Thymus (tissue), 11 donors: ENCODE results near the gene BST1. TPM values are rescaled to one million over a fixed set of nuclear protein-coding genes. Genes with fewer than 3 reads are reported as not detected.

Source experiments
- DNase-seq, 9 donors: peaks; one replicate each; pipeline ENCODE4 v3.0.0-alpha.2; 2013; ENCODE audit warnings: low spot score in 9 of 9, low read depth in 6 of 9, missing footprints in 1 of 9
- H3K27ac ChIP-seq, 2 donors: one replicate each; pipeline ENCODE4 v1.5.1; 2013; ENCODE audit warnings: control low read depth in 1 of 2, low read depth in 1 of 2, low read length in 1 of 2, mild to moderate bottlenecking in 1 of 2, moderate library complexity in 1 of 2
- H3K27me3 ChIP-seq, 2 donors: one replicate each; pipeline ENCODE4 v1.5.1; 2013; ENCODE audit warnings: low read length in 1 of 2; ENCODE audit not compliant: control insufficient read depth in 2 of 2, insufficient read depth in 1 of 2
- H3K36me3 ChIP-seq, 2 donors: one replicate each; pipeline ENCODE4 v1.5.1; 2013; ENCODE audit warnings: low read length in 1 of 2, mild to moderate bottlenecking in 1 of 2, moderate library complexity in 1 of 2; ENCODE audit not compliant: control insufficient read depth in 2 of 2, insufficient read depth in 2 of 2
- H3K4me1 ChIP-seq, 2 donors: one replicate each; pipeline ENCODE4 v1.5.1; 2013; ENCODE audit warnings: low read length in 2 of 2; ENCODE audit not compliant: control insufficient read depth in 2 of 2, insufficient read depth in 2 of 2
- H3K4me3 ChIP-seq, 2 donors: one replicate each; pipeline ENCODE4 v1.5.1; 2013; ENCODE audit warnings: low read length in 2 of 2, control low read depth in 1 of 2, mild to moderate bottlenecking in 1 of 2
- H3K9me3 ChIP-seq, 2 donors: one replicate each; pipeline ENCODE4 v1.5.1; 2013; ENCODE audit warnings: low read length in 1 of 2, mild to moderate bottlenecking in 1 of 2; ENCODE audit not compliant: control insufficient read depth in 2 of 2, insufficient read depth in 1 of 2
- WGBS: extraction: QIAGEN DNeasy Blood & Tissue Kit; methylation state at CpG from one replicate; pipeline ENCODE4 v1.1.7; 2013; 5-methylcytosine and 5-hydroxymethylcytosine counted together
- polyA plus RNA-seq: library from polyadenylated mRNA; stranded (reverse); fragments of 200-250 nt; gene quantifications from one replicate; pipeline ENCODE4 v1.2.3, GENCODE V29; 2013
- total RNA-seq: library from RNA; stranded (reverse); fragments of 120-200 nt; gene quantifications from one replicate; pipeline ENCODE4 v1.2.4, GENCODE V29; 2013
- donor health status: healthy.

BST1 gene
- total and polyA plus RNA-seq, 2 donors, result 2.9 to 4.1 TPM

DNA sequence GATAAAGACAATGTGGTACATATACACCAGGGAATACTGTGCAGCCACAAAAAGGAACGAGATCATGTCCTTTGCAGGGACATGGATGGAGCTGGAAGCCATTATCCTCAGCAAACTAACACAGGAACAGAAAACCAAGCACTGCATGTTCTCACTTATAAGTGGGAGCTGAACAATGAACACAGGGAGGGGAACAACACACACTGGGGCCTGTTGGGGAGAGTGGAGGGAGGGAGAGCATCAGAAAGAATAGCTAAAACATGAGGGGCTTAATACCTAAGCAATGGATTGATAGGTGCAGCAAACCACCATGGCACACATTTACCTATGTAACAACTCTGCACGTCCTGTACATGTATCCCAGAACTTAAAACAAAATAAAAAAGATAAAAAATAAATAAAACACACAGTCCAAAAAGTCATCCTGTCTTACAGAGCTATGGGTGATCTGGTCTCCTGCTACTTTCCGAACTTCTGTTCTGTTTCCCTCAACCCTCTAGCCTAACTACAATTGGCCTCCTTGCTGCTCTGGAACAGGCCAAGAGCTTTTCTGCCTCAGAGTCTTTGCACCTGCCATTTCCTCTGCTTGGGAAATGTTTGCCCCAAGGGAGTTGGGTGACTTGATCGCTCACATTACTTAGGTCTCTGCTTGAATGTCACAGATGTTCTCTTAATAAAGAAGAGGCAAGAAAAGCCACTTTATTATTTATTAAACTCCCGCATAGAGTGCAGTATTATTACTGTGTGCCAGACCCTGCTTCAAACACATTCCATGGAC, 74.2 kb downstream of the BST1 start:
- Histone ChIP-seq H3K4me1 (peaks cover 33 to 41% of the 10 kb centered on the region in 2 donors), H3K27me3 (no peaks in the 10 kb centered on the region)
- WGBS, result 79% methylated on average over 5 of the region's 5 CpGs

DNA sequence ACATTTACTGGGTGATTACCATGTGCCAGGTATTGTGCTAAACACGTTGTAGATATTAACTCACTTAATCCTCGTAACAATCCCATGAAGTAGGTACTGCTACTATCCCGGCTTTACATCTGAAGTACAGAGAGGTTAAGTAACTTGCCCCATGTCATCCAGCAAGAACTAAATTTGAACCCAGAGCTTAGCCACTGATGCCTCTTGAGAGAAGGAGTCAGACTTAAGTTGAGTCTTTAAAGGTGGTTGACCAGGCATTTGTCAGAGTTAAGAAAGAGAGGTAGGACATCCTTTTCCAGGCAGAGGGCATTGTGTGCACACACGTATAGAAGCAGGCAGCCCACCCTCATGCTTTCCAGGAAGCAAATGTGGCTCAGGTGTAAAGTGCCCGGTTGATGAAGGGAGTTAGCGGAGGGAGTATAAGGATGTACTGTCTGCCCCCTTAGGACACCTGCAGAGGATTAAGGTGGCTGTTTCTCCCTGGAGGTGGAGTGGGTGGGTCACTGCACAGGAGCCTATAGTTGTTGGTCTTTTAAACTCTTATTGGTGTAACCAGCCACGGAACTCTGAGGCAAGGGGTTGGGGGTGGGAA, 74.9 kb downstream of the BST1 start:
- Histone ChIP-seq H3K27ac (peak overlapping the region; percentile 93 to 94), H3K27me3 (no peaks in the 10 kb centered on the region), H3K9me3 (no peaks in the 10 kb centered on the region), H3K4me3 (peak overlapping the region; percentile 79 to 92), H3K36me3 (peaks cover 5 to 15% of the 10 kb centered on the region in 2 donors), H3K4me1 (peaks cover 28 to 36% of the 10 kb centered on the region in 2 donors)
- WGBS, result 51% methylated on average over 7 of the region's 7 CpGs
- peak in 8 of 9 donors; percentile 56 to 88 (median 70) for DNase-seq

More for the DNA sequence above, 74.2 kb downstream of the BST1 start:
- Histone ChIP-seq H3K9me3 (no peaks in the 10 kb centered on the region), H3K4me3 (peak overlapping the region in 1 of 2 donors; percentile 92), H3K27ac (peak overlapping the region in 1 of 2 donors; percentile 94), H3K36me3 (peaks cover 4 to 13% of the 10 kb centered on the region in 2 donors)
- peak in 3 of 9 donors; percentile 43 to 73 (median 45) for DNase-seq

DNA sequence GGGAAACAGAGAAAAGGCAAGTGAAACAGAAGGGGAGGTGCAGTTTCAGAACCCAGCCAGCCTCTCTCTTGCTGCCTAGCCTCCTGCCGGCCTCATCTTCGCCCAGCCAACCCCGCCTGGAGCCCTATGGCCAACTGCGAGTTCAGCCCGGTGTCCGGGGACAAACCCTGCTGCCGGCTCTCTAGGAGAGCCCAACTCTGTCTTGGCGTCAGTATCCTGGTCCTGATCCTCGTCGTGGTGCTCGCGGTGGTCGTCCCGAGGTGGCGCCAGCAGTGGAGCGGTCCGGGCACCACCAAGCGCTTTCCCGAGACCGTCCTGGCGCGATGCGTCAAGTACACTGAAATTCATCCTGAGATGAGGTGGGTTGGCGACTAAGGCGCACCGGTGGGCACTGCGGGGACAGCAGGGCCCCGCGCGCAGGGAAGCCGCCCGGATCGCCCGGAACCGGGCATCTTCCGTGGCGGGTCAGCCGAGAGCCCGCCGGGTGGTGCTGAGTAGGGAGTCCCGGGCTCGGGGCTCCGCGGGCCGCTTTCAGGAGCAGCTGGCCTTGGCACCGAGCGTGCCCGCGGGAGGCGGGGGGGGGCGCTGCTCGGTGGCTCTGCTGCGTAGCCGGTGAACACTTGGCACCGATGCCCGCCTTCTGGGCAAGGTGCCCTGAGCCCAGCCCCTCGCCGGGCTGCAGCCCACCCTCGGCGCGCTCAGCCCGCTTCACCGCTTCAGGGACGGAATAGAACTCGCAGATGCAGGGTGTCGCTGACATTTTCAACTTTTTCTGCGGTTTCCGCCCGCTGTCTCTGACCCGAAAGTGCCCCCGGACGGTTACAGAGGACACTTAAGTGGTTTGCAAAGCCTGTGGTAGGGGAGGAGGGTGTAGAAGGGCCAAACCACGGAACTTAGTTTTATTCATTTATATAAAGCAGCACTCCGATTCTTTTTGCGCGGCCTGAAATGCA, 75.7 kb downstream of the BST1 start, which contains the start of gene CD38:
CD38 (plus strand) TSS at position 40 of the 953 bp plus-strand sequence; CDS start at position 127, 87 bp downstream.
- Histone ChIP-seq H3K4me1 (peaks cover 27 to 39% of the 10 kb centered on the region in 2 donors), H3K36me3 (peaks cover 11 to 22% of the 10 kb centered on the region in 2 donors), H3K9me3 (no peaks in the 10 kb centered on the region), H3K27me3 (no peaks in the 10 kb centered on the region), H3K4me3 (peak within 1 kb of the TSS; percentile 79 to 92), H3K27ac (peak within 1 kb of the TSS; percentile 93 to 94)
- under 1% methylated on average over 76 of the region's 76 CpGs for WGBS
- DNase-seq, result peak in 5 of 9 donors; percentile 46 to 80 (median 57)

DNA sequence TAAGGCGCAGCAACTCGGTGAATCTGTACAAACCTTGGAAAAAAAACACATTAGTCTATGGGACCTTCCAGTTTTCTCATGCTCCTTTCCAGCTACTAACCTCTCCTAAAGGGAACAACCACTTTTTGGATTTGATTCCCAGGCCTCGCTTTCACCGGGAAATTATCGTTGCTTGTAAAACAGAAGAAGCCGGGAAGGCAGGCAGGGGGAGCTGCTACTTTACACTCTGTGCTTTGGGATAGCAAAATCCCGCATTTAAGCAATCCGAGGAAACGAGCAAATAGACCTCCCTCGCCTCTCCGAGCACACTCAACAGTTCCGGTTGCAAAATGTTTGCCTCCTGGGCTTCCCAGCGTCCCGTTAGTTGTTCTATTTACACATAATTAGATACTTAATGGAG, 76.4 kb downstream of the BST1 start:
- no peaks in the 10 kb centered on the region for H3K9me3 ChIP-seq
- peak overlapping the region; percentile 81 to 94 for H3K27ac ChIP-seq
- no peaks in the 10 kb centered on the region for H3K27me3 ChIP-seq
- H3K4me3 ChIP-seq, result peak overlapping the region; percentile 79 to 92
- peaks cover 25 to 42% of the 10 kb centered on the region in 2 donors for H3K4me1 ChIP-seq
- peaks cover 14 to 30% of the 10 kb centered on the region in 2 donors for H3K36me3 ChIP-seq
- peak in 3 of 9 donors; percentile 35 to 72 (median 36) for DNase-seq
- under 1% methylated on average over 14 of the region's 14 CpGs for WGBS

DNA sequence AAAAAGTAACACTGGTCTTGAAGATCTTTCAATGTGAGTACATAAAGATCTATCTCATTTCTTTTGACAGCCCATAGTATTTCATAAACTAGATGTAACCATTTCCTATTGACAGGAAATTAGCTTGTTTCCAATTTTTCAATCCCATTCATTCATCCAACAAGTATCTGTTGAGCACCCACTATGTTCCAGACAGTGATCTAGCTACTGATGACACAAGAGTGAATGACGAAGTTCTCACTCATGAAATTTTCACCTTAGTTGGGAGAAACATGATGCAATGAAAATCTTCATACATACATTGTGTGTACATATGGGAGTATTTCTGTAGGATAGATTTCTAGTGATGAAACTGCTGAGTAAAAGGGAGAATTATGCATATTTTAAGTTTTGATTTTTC, 76.9 kb downstream of the BST1 start:
- Histone ChIP-seq H3K36me3 (peaks cover 19 to 35% of the 10 kb centered on the region in 2 donors), H3K4me3 (peak overlapping the region; percentile 79 to 92), H3K9me3 (no peaks in the 10 kb centered on the region), H3K27me3 (no peaks in the 10 kb centered on the region), H3K27ac (peak overlapping the region in 1 of 2 donors; percentile 94), H3K4me1 (peaks cover 28 to 42% of the 10 kb centered on the region in 2 donors)
- peak in 1 of 9 donors; percentile 41 for DNase-seq
- WGBS, result 77% methylated on average over 1 of the region's 1 CpG

DNA sequence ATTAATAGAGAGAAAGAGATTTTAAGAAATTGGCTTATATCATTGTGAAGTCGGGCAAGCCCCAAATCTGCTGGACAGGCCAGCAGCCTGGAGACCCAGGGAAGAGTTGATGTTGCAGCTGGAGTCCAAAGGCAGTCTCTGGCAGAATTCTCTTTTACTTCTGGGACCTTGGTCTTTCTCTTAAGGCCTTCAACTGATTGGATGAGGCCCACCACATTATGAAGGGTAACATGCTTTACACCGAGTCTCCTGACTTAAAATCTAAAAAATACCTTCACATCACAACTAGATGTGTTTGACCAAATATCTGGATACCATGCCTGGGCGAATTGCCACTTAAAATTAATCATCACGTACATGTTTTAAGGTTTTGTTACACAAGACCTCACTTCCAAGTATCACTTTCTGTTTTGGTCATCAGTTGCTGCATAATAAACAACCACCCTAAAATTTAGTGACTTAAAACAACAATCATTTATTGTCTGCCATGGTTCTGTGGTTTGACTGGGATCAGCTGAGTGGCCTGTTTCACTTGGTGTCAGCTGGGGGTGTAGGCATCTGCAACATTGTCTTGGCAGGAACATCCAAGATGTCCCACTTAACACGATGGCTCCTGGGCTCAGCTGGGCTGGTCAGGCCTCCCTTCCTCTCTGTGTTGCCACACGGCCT, 78.7 kb downstream of the BST1 start:
- Histone ChIP-seq H3K27me3 (no peaks in the 10 kb centered on the region), H3K4me3 (peak overlapping the region; percentile 6 to 28), H3K4me1 (peaks cover 28 to 42% of the 10 kb centered on the region in 2 donors), H3K36me3 (peaks cover 33 to 49% of the 10 kb centered on the region in 2 donors), H3K9me3 (peaks cover 0 to 7% of the 10 kb centered on the region in 2 donors), H3K27ac (no peak overlapping the region)
- DNase-seq, result no peak
- 94% methylated on average over 6 of the region's 6 CpGs for WGBS
